Ishikawa (cell line): Measurements from ENCODE around the gene C17orf100.

ENCODE experiments used
- CEBPB ChIP-seq: IDR thresholded peaks from 2 replicates; pipeline ENCODE4 v1.6.1; 2012
- CREB1 ChIP-seq: IDR thresholded peaks from 2 replicates; pipeline ENCODE4 v1.6.1; 2012; ENCODE audit warnings: low read depth
- EGR1 ChIP-seq: IDR thresholded peaks from 2 replicates; pipeline ENCODE4 v1.6.1; 2012
- EP300 ChIP-seq: IDR thresholded peaks from 2 replicates; pipeline ENCODE4 v1.6.1; 2012; ENCODE audit warnings: borderline replicate concordance
- FOXM1 ChIP-seq: IDR thresholded peaks from 2 replicates; pipeline ENCODE4 v1.6.1; 2012; ENCODE audit warnings: low read depth, borderline replicate concordance
- MAX ChIP-seq: IDR thresholded peaks from 2 replicates; pipeline ENCODE4 v1.6.1; 2012
- NFIC ChIP-seq: IDR thresholded peaks from 2 replicates; pipeline ENCODE4 v1.6.1; 2012
- RAD21 ChIP-seq: IDR thresholded peaks from 2 replicates; pipeline ENCODE4 v1.6.1; 2012; ENCODE audit warnings: low read depth
- TAF1 ChIP-seq: IDR thresholded peaks from 2 replicates; pipeline ENCODE4 v1.6.1; 2012; ENCODE audit warnings: low read depth, mild to moderate bottlenecking
- TCF12 ChIP-seq: IDR thresholded peaks from 2 replicates; pipeline ENCODE4 v1.6.1; 2012; ENCODE audit warnings: low read depth
- TEAD4 ChIP-seq: IDR thresholded peaks from 2 replicates; pipeline ENCODE4 v1.6.1; 2012
- USF1 ChIP-seq: IDR thresholded peaks from 2 replicates; pipeline ENCODE4 v1.6.1; 2012
- YY1 ChIP-seq: IDR thresholded peaks from 2 replicates; pipeline ENCODE4 v1.6.1; 2012; ENCODE audit warnings: low read depth
- ZBTB7A ChIP-seq: IDR thresholded peaks from 2 replicates; pipeline ENCODE4 v1.6.1; 2012; ENCODE audit warnings: low read depth
- TF ChIP-seq, protein P1 (sequence below): IDR thresholded peaks from 2 replicates; pipeline ENCODE4 v1.6.1; 2012; ENCODE audit warnings: low read depth, mild to moderate bottlenecking

C17orf100 gene

GRCh38 chr17:6639586-6640535, 11.7 kb upstream of the C17orf100 start:
- TF ChIP-seq EGR1 (no peak), TAF1 (0 out of 2 replicates have a peak, but pooled peaks have one; percentile 36), MAX (peak; percentile 26; the same call in 1 of the 2 replicates)

- TF ChIP-seq YY1 (peak; percentile 11; the same call in 1 of the 2 replicates), USF1 (no peak), TCF12 (peak; percentile 60), MAX (peak; percentile 73), RAD21 (no peak), TEAD4 (no peak), CREB1 (no peak), TAF1 (peak; percentile 75), NFIC (no peak), ZBTB7A (0 out of 2 replicates have a peak, but pooled peaks have one; percentile 36), FOXM1 (no peak), EP300 (no peak), CEBPB (no peak), EGR1 (peak; percentile 85)
- TF ChIP-seq, protein P1, sequence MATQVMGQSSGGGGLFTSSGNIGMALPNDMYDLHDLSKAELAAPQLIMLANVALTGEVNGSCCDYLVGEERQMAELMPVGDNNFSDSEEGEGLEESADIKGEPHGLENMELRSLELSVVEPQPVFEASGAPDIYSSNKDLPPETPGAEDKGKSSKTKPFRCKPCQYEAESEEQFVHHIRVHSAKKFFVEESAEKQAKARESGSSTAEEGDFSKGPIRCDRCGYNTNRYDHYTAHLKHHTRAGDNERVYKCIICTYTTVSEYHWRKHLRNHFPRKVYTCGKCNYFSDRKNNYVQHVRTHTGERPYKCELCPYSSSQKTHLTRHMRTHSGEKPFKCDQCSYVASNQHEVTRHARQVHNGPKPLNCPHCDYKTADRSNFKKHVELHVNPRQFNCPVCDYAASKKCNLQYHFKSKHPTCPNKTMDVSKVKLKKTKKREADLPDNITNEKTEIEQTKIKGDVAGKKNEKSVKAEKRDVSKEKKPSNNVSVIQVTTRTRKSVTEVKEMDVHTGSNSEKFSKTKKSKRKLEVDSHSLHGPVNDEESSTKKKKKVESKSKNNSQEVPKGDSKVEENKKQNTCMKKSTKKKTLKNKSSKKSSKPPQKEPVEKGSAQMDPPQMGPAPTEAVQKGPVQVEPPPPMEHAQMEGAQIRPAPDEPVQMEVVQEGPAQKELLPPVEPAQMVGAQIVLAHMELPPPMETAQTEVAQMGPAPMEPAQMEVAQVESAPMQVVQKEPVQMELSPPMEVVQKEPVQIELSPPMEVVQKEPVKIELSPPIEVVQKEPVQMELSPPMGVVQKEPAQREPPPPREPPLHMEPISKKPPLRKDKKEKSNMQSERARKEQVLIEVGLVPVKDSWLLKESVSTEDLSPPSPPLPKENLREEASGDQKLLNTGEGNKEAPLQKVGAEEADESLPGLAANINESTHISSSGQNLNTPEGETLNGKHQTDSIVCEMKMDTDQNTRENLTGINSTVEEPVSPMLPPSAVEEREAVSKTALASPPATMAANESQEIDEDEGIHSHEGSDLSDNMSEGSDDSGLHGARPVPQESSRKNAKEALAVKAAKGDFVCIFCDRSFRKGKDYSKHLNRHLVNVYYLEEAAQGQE, result 0 out of 2 replicates have a peak, but pooled peaks have one; percentile 29
These were observed 10.9 kb upstream of the C17orf100 start, which contains the start of the genes KIAA0753 and TXNDC17 for GRCh38 chr17:6640536-6641246. TSS of gene KIAA0753 (minus strand) at chr17:6640711. CDS start at chr17:6635103, 5,608 bp downstream. TSS of gene TXNDC17 (plus strand) at chr17:6641060. CDS start at chr17:6641083, 23 bp downstream.

DNA sequence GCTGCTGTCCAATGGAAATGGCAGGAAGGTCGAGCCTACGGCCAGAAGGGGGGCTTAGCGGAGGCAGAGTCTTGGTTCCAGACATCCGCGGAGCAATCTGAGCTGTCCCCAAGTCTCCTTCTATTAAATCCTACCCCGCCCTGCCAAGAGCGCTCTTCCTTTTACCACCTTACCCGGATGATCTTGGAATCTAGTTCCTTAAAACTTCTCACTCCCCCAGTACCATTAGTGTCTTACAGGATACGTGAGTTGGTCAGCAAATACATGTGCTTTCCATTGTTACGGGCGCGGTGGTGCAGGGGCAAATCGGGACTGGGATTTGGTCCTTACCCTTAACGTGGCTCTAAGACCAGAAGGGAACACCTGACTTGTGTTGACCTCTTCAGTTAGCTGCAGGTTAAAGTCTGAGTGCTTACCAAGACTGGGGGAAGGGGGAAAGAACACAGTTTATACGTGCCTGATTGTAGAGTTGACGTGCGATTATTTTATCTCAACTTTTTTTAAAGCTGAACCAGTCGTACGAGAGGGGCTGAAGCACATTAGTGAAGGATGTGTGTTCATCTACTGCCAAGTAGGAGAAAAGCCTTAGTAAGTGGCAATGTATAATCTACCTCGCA, 10.2 kb upstream of the C17orf100 start:
- TF ChIP-seq, protein P1, result no peak
- TF ChIP-seq MAX (no peak; the same call in 1 of the 2 replicates), RAD21 (no peak), FOXM1 (no peak), EGR1 (no peak), NFIC (no peak), TEAD4 (no peak), ZBTB7A (no peak), TAF1 (no peak), USF1 (no peak), CEBPB (no peak), YY1 (no peak), TCF12 (no peak), EP300 (no peak), CREB1 (no peak)

GRCh38 chr17:6642592-6642991, 9.0 kb upstream of the C17orf100 start:
- TF ChIP-seq CEBPB, result peak; percentile 29; the same call in 1 of the 2 replicates
- TF ChIP-seq USF1, result no peak
- TF ChIP-seq TEAD4, result no peak
- no peak for TF ChIP-seq EGR1
